HL-60 (cell line): ENCODE data around the gene PNPO.

Source experiments
- POLR2AphosphoS5 ChIP-seq: IDR thresholded peaks from 2 replicates; pipeline ENCODE4 v1.6.1; 2012; ENCODE audit warnings: low read depth
- TF ChIP-seq, protein P1 (sequence below): IDR thresholded peaks from 2 replicates; pipeline ENCODE4 v1.6.1; 2012; ENCODE audit warnings: low read depth; ENCODE audit not compliant: insufficient replicate concordance

DNA sequence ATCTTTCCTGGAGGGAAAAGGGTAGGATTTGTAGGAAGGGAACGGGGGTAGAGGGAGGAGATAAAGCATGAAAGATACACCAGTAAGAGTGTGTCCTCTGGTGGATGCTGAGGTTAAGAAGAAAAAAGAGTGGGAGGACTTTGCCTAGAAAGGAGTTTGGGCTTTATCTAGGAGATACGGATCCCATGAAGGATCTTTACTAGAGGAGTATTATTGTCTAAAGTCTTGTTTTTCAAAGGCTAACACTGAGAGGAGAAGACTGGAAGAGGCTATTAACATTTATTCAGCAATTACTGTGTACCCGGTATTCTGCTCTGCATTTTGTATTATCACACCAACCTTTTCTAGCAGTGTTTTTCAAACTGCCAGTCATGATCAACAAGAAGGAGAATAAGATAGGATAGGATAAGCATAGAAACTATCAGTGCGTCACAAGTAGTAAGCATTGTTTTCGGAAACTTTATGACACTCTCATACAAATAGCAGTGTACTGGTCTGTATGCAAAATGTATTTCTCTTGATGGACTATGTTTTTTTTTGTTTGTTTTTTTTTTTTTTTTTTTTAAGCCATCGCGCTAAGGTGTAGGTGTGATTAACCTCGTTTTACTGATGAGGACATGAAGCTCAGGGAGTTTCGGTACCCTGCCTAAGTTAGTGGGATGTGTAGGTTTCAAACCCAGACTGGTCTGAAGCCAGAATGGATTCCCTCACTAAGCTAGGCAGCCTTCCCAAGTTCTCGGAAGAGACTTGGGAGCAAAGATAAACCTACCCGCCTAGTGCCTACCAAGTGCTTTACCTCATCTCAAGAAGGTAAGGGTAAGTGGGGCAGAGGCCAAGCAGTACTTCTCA is 46.6 kb upstream of the PNPO start:
- TF ChIP-seq POLR2AphosphoS5 = no peak
- TF ChIP-seq, protein P1, sequence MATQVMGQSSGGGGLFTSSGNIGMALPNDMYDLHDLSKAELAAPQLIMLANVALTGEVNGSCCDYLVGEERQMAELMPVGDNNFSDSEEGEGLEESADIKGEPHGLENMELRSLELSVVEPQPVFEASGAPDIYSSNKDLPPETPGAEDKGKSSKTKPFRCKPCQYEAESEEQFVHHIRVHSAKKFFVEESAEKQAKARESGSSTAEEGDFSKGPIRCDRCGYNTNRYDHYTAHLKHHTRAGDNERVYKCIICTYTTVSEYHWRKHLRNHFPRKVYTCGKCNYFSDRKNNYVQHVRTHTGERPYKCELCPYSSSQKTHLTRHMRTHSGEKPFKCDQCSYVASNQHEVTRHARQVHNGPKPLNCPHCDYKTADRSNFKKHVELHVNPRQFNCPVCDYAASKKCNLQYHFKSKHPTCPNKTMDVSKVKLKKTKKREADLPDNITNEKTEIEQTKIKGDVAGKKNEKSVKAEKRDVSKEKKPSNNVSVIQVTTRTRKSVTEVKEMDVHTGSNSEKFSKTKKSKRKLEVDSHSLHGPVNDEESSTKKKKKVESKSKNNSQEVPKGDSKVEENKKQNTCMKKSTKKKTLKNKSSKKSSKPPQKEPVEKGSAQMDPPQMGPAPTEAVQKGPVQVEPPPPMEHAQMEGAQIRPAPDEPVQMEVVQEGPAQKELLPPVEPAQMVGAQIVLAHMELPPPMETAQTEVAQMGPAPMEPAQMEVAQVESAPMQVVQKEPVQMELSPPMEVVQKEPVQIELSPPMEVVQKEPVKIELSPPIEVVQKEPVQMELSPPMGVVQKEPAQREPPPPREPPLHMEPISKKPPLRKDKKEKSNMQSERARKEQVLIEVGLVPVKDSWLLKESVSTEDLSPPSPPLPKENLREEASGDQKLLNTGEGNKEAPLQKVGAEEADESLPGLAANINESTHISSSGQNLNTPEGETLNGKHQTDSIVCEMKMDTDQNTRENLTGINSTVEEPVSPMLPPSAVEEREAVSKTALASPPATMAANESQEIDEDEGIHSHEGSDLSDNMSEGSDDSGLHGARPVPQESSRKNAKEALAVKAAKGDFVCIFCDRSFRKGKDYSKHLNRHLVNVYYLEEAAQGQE = no peak
